GM20000 (cell line): ENCODE results near the gene FOCAD.

Source experiments
- DNase-seq: peaks from one replicate; pipeline ENCODE4 v3.0.0; 2012; ENCODE audit warnings: low spot score
- CTCF ChIP-seq: IDR thresholded peaks from 2 replicates; pipeline ENCODE4 v1.5.1; 2012; ENCODE audit warnings: mild to moderate bottlenecking, control low read depth; ENCODE audit errors: extremely low read depth, missing control alignments

Gene FOCAD

GRCh38 chr9:21001581-21001980 is 317.5 kb downstream of the FOCAD start:
- no peak for TF ChIP-seq CTCF
- no peak for DNase-seq

GRCh38 chr9:21002040-21002439 is 318.0 kb downstream of the FOCAD start:
- no peak for TF ChIP-seq CTCF
- DNase-seq, result no peak

- no peak for TF ChIP-seq CTCF
- no peak for DNase-seq
Observed at GRCh38 chr9:21015129-21015815, 331.2 kb downstream of the FOCAD start.

- DNase-seq, result no peak
- TF ChIP-seq CTCF, result no peak
Observed at GRCh38 chr9:21015995-21016394, 331.9 kb downstream of the FOCAD start.

- TF ChIP-seq CTCF, result no peak
- no peak for DNase-seq
Observed at GRCh38 chr9:21016701-21017491, 332.8 kb downstream of the FOCAD start.

- no peak for DNase-seq
- TF ChIP-seq CTCF, result no peak
Observed at GRCh38 chr9:21018177-21018576, 334.1 kb downstream of the FOCAD start.

GRCh38 chr9:21023861-21024260 is 339.8 kb downstream of the FOCAD start:
- DNase-seq, result no peak

More at GRCh38 chr9:21023861-21024260, 339.8 kb downstream of the FOCAD start:
- no peak for TF ChIP-seq CTCF
